Activated CD8-positive, alpha-beta memory T cell treated with anti-CD3 and anti-CD28 coated beads, Interleukin-2, amount 50 U/mL, for 1 hour (primary cell): Measurements from ENCODE around the gene SLC25A41.
"Not testable (repeated sequence)": the region's sequence is repeated elsewhere in the genome, so short reads cannot be mapped to it uniquely, and the experiment has no call there.

Experiments used
- DNase-seq: peaks from one replicate; pipeline ENCODE4 v3.0.0-alpha.2; 2020; ENCODE audit errors: extremely low read depth

The SLC25A41 gene

GRCh38 chr19:6428692-6429418 is 4.7 kb downstream of the SLC25A41 start:
- not testable (repeated sequence) for DNase-seq

GRCh38 chr19:6427131-6427530 is 6.4 kb downstream of the SLC25A41 start:
- DNase-seq, result no peak

GRCh38 chr19:6425732-6426620 is 7.6 kb downstream of the SLC25A41 start:
- DNase-seq, result no peak

- DNase-seq, result peak; percentile 99
Observed at GRCh38 chr19:6424939-6425731, 8.4 kb downstream of the SLC25A41 start.

GRCh38 chr19:6424195-6424938 is 9.2 kb downstream of the SLC25A41 start, which contains the start of gene KHSRP:
Gene KHSRP, minus strand, starts transcription at chr19:6424811. Its CDS starts 110 bp downstream, at chr19:6424701.
- DNase-seq, result no peak

GRCh38 chr19:6423499-6424194 is 9.9 kb downstream of the SLC25A41 start:
- DNase-seq, result no peak

- DNase-seq, result no peak
Observed at GRCh38 chr19:6421075-6422014, 12.2 kb downstream of the SLC25A41 start.

GRCh38 chr19:6418562-6418932 is 15.0 kb downstream of the SLC25A41 start:
- DNase-seq, result no peak

GRCh38 chr19:6417713-6418561 is 15.6 kb downstream of the SLC25A41 start:
- no peak for DNase-seq

GRCh38 chr19:6416658-6417405 is 16.7 kb downstream of the SLC25A41 start:
- no peak for DNase-seq

- DNase-seq, result no peak
Observed at GRCh38 chr19:6415591-6416190, 17.9 kb downstream of the SLC25A41 start.

- DNase-seq, result no peak
Observed at GRCh38 chr19:6414793-6415590, 18.6 kb downstream of the SLC25A41 start.

GRCh38 chr19:6413721-6414643 is 19.6 kb downstream of the SLC25A41 start:
- DNase-seq, result no peak

- DNase-seq, result no peak
Observed at GRCh38 chr19:6413291-6413690, 20.3 kb downstream of the SLC25A41 start.

- no peak for DNase-seq
Observed at GRCh38 chr19:6412447-6413091, 21.0 kb downstream of the SLC25A41 start.
